Neuronal stem cell (in vitro differentiated cells): ENCODE measurements around the gene ACY1. TPM values are rescaled to one million over a fixed set of nuclear protein-coding genes. Genes with fewer than 3 reads are reported as not detected.
A peak's percentile ranks its signal among the peaks of the same experiment; 100 is the strongest.

Experiments used
- DNase-seq: peaks from one replicate; pipeline ENCODE4 v3.0.0-alpha.2; 2013; ENCODE audit warnings: low spot score
- H2AFZ ChIP-seq: one replicate; pipeline ENCODE4 v1.6.1; 2013; ENCODE audit warnings: mild to moderate bottlenecking, low read length, inconsistent platforms
- H2AK5ac ChIP-seq: 2 replicates; pipeline ENCODE4 v1.6.1; 2013; ENCODE audit warnings: low read depth, mild to moderate bottlenecking, inconsistent platforms, low read length, moderate library complexity, mixed read lengths
- H2BK120ac ChIP-seq: 2 replicates; pipeline ENCODE4 v1.6.1; 2013; ENCODE audit warnings: low read depth, mild to moderate bottlenecking, inconsistent platforms, low read length, moderate library complexity, mixed read lengths
- H2BK12ac ChIP-seq: one replicate; pipeline ENCODE4 v1.6.1; 2013; ENCODE audit warnings: low read length, inconsistent platforms
- H2BK15ac ChIP-seq: 2 replicates; pipeline ENCODE4 v1.6.1; 2013; ENCODE audit warnings: mild to moderate bottlenecking, low read length, inconsistent platforms, mixed read lengths
- H2BK5ac ChIP-seq: one replicate; pipeline ENCODE4 v1.6.1; 2013; ENCODE audit warnings: inconsistent platforms, mild to moderate bottlenecking, low read length, moderate library complexity
- H3K14ac ChIP-seq: one replicate; pipeline ENCODE4 v1.6.1; 2013; ENCODE audit warnings: low read length, inconsistent platforms
- H3K18ac ChIP-seq: 2 replicates; pipeline ENCODE4 v1.6.1; 2013; ENCODE audit warnings: low read length, inconsistent platforms
- H3K23ac ChIP-seq: 2 replicates; pipeline ENCODE4 v1.6.1; 2013; ENCODE audit warnings: low read depth, mild to moderate bottlenecking, mixed read lengths, low read length, inconsistent platforms; ENCODE audit not compliant: poor library complexity
- H3K27ac ChIP-seq: replicated peaks from 3 replicates; pipeline ENCODE4 v1.5.1; 2013; ENCODE audit warnings: low read length, inconsistent platforms
- H3K27me3 ChIP-seq, 3 experiments: 2 replicates each; pipeline ENCODE4 v1.6.1; 2013; ENCODE audit warnings: low read length in 3 of 3, mild to moderate bottlenecking in 2 of 3, inconsistent platforms in 1 of 3, low read depth in 1 of 3, mixed read lengths in 1 of 3, moderate library complexity in 1 of 3; ENCODE audit not compliant: control insufficient read depth in 3 of 3, insufficient read depth in 3 of 3
- H3K36me3 ChIP-seq, 2 donors: replicated peaks in 1 of 2; 2 replicates each; pipeline ENCODE4 v1.6.1; 2013; ENCODE audit warnings: low read length in 2 of 2; ENCODE audit not compliant: control insufficient read depth in 2 of 2, insufficient read depth in 2 of 2
- H3K4ac ChIP-seq: 2 replicates; pipeline ENCODE4 v1.6.1; 2013; ENCODE audit warnings: inconsistent platforms, mild to moderate bottlenecking, low read length, moderate library complexity
- H3K4me1 ChIP-seq, 2 donors: 1 replicate in 1 of 2; 2 replicates in 1 of 2; pipeline ENCODE4 v1.6.1; 2013; ENCODE audit warnings: low read length in 2 of 2, low read depth in 1 of 2; ENCODE audit not compliant: control insufficient read depth in 2 of 2, insufficient read depth in 1 of 2
- H3K4me2 ChIP-seq: one replicate; pipeline ENCODE4 v1.6.1; 2013; ENCODE audit warnings: mild to moderate bottlenecking, low read length, inconsistent platforms; ENCODE audit not compliant: insufficient read depth, poor library complexity, severe bottlenecking
- H3K4me3 ChIP-seq, 2 donors: 2 replicates each; pipeline ENCODE4 v1.5.1; 2013; ENCODE audit warnings: low read length in 2 of 2, mild to moderate bottlenecking in 2 of 2, inconsistent platforms in 1 of 2, moderate library complexity in 1 of 2
- H3K79me1 ChIP-seq: one replicate; pipeline ENCODE4 v1.6.1; 2013; ENCODE audit warnings: low read depth, mild to moderate bottlenecking, inconsistent platforms, low read length, moderate library complexity
- H3K9ac ChIP-seq: one replicate; pipeline ENCODE4 v1.6.1; 2013; ENCODE audit warnings: mild to moderate bottlenecking, low read depth, low read length, inconsistent platforms; ENCODE audit not compliant: poor library complexity
- H3K9me3 ChIP-seq, 2 donors: replicated peaks in 1 of 2; 2 replicates each; pipeline versions ENCODE3 to v1.6.1; 2013; ENCODE audit warnings: low read length in 2 of 2, mild to moderate bottlenecking in 2 of 2, inconsistent platforms in 1 of 2, low read depth in 1 of 2, mixed read lengths in 1 of 2, moderate library complexity in 1 of 2; ENCODE audit not compliant: control insufficient read depth in 2 of 2, insufficient read depth in 1 of 2
- H4K8ac ChIP-seq: one replicate; pipeline ENCODE4 v1.6.1; 2013; ENCODE audit warnings: low read depth, mild to moderate bottlenecking, inconsistent platforms, low read length, moderate library complexity
- H4K91ac ChIP-seq: one replicate; pipeline ENCODE4 v1.6.1; 2013; ENCODE audit warnings: low read length, low read depth, mild to moderate bottlenecking, inconsistent platforms; ENCODE audit not compliant: poor library complexity
- WGBS, 2 donors: extraction: QIAGEN DNeasy Blood & Tissue Kit; methylation state at CpG; one replicate each; pipeline ENCODE4 v1.1.7; 2013; ENCODE audit warnings: missing lambda C conversion rate in 2 of 2, mixed read lengths in 1 of 2; ENCODE audit not compliant: insufficient read length in 2 of 2, insufficient replicate concordance in 1 of 2; ENCODE audit errors: extremely low coverage in 2 of 2; 5-methylcytosine and 5-hydroxymethylcytosine counted together
- small RNA-seq: library from polyadenylated mRNA; stranded (forward); fragments of <200 nt; extraction: miRNeasy Mini kit (QIAGEN cat#:217004); gene quantifications from one replicate; pipeline ENCODE3, GENCODE V24; 2013; ENCODE audit not compliant: insufficient read depth

Gene ACY1

DNA sequence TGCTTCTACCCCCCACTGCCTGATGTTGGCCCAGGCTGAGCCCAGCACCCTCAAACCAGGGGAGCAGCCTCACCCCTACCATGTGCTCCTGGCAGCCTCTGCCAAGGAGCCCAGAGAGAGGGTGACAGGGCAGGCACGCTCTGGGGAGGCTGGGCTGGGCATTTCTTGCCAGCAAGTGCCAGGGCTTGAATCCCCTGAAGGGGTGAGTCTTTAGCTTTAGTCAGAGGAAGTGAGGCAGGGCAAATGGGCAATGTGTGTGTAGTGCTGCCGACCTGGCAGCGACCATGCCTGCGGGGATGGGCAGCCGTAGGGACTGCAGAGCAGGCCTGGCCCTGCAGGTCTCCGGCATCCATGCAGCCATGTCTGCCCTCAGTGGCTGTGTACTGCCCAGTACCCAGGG lies 54.9 kb downstream of the ACY1 start:
- Histone ChIP-seq H3K36me3 (no peaks in the 10 kb centered on the region), H3K18ac (peak overlapping the region; percentile 20), H3K23ac (no peak overlapping the region), H3K4ac (no peak overlapping the region), H2AK5ac (peak overlapping the region; percentile 98), H3K9me3 (no peaks in the 10 kb centered on the region), H4K8ac (no peak overlapping the region), H3K27me3 (peaks cover 0 to 76% (median 0%) of the 10 kb centered on the region in 3 experiments), H3K9ac (no peak overlapping the region), H2AFZ (no peak overlapping the region), H4K91ac (no peak overlapping the region), H3K79me1 (no peaks in the 10 kb centered on the region), H2BK12ac (peak overlapping the region; percentile 99), H3K4me3 (no peak overlapping the region), H2BK15ac (peak overlapping the region; percentile 98), H3K14ac (no peak overlapping the region), H3K27ac (no peak overlapping the region), H2BK120ac (peak overlapping the region; percentile 73), H2BK5ac (no peak overlapping the region), H3K4me1 (peaks cover 10 to 11% of the 10 kb centered on the region in 2 donors), H3K4me2 (no peak overlapping the region)
- WGBS, 2 donors, result no CpG with 5 or more reads among the region's 6 CpGs
- no peak for DNase-seq

Small RNA genes lying within 50 kb of the gene (small RNA-seq; reads per million reads assigned to genes)
- not detected for gene AC115284.1
